SHP77 (cell line): Measurements from ENCODE around the gene OR6K2.

Experiments
- DNase-seq, 2 experiments: peaks; one replicate each; lab custom pipeline; 2025; lab: John Stamatoyannopoulos, UW

The OR6K2 gene

GRCh38 chr1:158685085-158685484, 15.4 kb downstream of the OR6K2 start:
- no peak for DNase-seq

- DNase-seq = no peak
Observed at GRCh38 chr1:158681606-158682005, 18.8 kb downstream of the OR6K2 start.

- DNase-seq = no peak
Observed at GRCh38 chr1:158679289-158679688, 21.2 kb downstream of the OR6K2 start.

GRCh38 chr1:158675563-158676323, 24.7 kb downstream of the OR6K2 start:
- no peak for DNase-seq

- DNase-seq = no peak
Observed at GRCh38 chr1:158674302-158674701, 26.1 kb downstream of the OR6K2 start.

GRCh38 chr1:158666037-158666436, 34.4 kb downstream of the OR6K2 start:
- no peak for DNase-seq

- peak; percentile 78 to 87 for DNase-seq
Observed at GRCh38 chr1:158654571-158654970, 45.9 kb downstream of the OR6K2 start.

GRCh38 chr1:158654086-158654485, 46.4 kb downstream of the OR6K2 start:
- no peak for DNase-seq

GRCh38 chr1:158652721-158653334, 47.6 kb downstream of the OR6K2 start:
- no peak for DNase-seq
